Kidney tubule cell (primary cell): Measurements from ENCODE around the gene NAV2.
"Not testable (repeated sequence)": the region's sequence is repeated elsewhere in the genome, so short reads cannot be mapped to it uniquely, and the experiment has no call there.

Source experiments
- DNase-seq: peaks from one replicate; pipeline ENCODE4 v3.0.0-alpha.2; 2018; ENCODE audit warnings: low spot score

Gene NAV2

GRCh38 chr11:19952911-19953310, 240.3 kb downstream of the NAV2 start:
- no peak for DNase-seq

- peak; percentile 93 for DNase-seq
Measured at GRCh38 chr11:19953336-19953735, 240.7 kb downstream of the NAV2 start.

- peak; percentile 84 for DNase-seq
Measured at GRCh38 chr11:19953909-19954308, 241.3 kb downstream of the NAV2 start.

- peak; percentile 28 for DNase-seq
Measured at GRCh38 chr11:19954899-19955298, 242.3 kb downstream of the NAV2 start.

- no peak for DNase-seq
Measured at GRCh38 chr11:19955660-19956059, 243.0 kb downstream of the NAV2 start.

GRCh38 chr11:19956228-19956627, 243.6 kb downstream of the NAV2 start:
- DNase-seq: no peak

GRCh38 chr11:19957294-19957943, 244.8 kb downstream of the NAV2 start:
- DNase-seq: peak; percentile 23

GRCh38 chr11:19958204-19958603, 245.6 kb downstream of the NAV2 start:
- no peak for DNase-seq

- DNase-seq: no peak
Measured at GRCh38 chr11:19959210-19959609, 246.6 kb downstream of the NAV2 start.

- no peak for DNase-seq
Measured at GRCh38 chr11:19959648-19960059, 247.0 kb downstream of the NAV2 start.

GRCh38 chr11:19960410-19960809, 247.8 kb downstream of the NAV2 start:
- not testable (repeated sequence) for DNase-seq

GRCh38 chr11:19961225-19961624, 248.6 kb downstream of the NAV2 start:
- DNase-seq: no peak

- DNase-seq: no peak
Measured at GRCh38 chr11:19962053-19962800, 249.6 kb downstream of the NAV2 start.

- peak; percentile 67 for DNase-seq
Measured at GRCh38 chr11:19962801-19963175, 250.2 kb downstream of the NAV2 start.

GRCh38 chr11:19963697-19964387, 251.2 kb downstream of the NAV2 start:
- peak; percentile 34 for DNase-seq

- no peak for DNase-seq
Measured at GRCh38 chr11:19966441-19966840, 253.8 kb downstream of the NAV2 start.

GRCh38 chr11:19966927-19967326, 254.3 kb downstream of the NAV2 start:
- no peak for DNase-seq

GRCh38 chr11:19967787-19968186, 255.2 kb downstream of the NAV2 start:
- DNase-seq: no peak

GRCh38 chr11:19968860-19969259, 256.2 kb downstream of the NAV2 start:
- DNase-seq: no peak

GRCh38 chr11:19970944-19971343, 258.3 kb downstream of the NAV2 start:
- no peak for DNase-seq

- no peak for DNase-seq
Measured at GRCh38 chr11:19972091-19972490, 259.5 kb downstream of the NAV2 start.

GRCh38 chr11:19972651-19973050, 260.0 kb downstream of the NAV2 start:
- DNase-seq: no peak

GRCh38 chr11:19973136-19973635, 260.5 kb downstream of the NAV2 start:
- DNase-seq: no peak
